HG03066 (cell line): Measurements from ENCODE around the gene ZNF451.
"Not testable (repeated sequence)": the region's sequence is repeated elsewhere in the genome, so short reads cannot be mapped to it uniquely, and the experiment has no call there.

Experiments
- ATAC-seq: cut with Tn5 transposase; IDR thresholded peaks from one replicate; pipeline ENCODE4 v1.9.1; 2021; ENCODE audit warnings: low read depth; ENCODE audit not compliant: unreplicated experiment

ZNF451 gene

DNA sequence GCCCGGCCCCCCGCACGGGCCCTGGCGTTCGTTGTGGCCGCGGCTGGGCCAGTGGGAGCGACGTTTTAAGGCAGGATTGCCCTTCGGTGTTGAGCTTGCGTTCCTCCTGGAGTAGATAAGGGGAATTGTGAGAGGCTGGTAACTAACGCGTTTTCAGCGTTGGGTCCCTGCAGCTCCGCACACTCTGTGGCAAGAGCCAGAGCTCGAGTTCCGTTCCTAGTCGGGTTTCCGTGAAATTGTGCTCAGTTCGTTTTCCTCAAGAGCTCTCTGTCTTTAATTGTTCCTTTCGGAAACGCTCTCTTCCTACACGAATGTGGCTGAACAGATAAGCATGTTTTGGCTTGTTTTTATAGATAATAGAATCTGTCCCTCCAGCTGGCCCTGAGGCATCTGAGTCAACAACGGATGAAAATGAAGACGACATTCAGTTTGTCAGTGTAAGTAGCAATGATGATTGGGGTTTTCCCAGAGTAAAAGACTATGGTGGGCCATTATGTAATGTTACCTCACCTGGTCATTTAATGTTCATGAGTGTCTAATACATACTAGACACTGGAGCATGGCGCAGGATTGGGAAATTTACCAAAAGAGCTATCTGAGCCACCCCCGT, 575 bp downstream of the ZNF451 start:
- ATAC-seq: peak; percentile 6

DNA sequence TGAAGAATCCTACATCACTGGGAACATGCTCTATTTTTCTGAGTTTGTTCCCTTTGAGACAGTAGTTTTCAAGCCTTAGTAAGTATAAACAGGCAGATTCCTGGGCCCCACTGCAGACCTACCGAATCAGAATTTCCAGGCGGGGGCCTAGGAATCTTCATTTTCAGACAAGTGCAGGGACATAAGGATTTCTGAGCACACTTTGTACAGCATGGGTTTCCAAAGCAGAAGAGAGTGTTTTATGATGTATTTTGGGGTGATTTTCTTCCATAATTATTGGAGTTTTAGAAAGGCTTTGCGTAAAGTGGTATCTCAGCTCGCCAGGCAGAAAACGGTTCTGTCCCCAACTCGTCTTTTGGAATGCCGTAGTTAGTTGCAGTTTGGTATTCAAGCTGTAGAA, 1.4 kb downstream of the ZNF451 start:
- ATAC-seq: not testable (repeated sequence)

DNA sequence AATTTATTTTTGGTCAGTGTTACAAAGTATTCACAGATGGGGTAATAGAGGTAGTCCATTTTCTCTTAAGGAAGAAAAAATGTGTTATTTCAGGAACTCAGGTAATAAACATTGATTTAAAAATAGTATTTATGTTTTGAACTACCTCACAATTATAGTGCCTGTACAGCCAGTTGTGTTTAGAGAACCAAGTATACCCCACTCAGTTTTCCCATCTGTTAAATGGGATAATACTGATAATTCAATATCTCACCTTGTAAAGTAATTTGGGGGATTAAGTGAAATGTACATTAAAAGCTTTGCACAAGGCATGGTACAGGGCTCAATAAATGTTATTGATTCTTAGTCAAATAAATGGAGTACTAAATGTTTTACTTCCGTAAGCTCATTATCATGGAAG, 4.7 kb downstream of the ZNF451 start:
- ATAC-seq: no peak

DNA sequence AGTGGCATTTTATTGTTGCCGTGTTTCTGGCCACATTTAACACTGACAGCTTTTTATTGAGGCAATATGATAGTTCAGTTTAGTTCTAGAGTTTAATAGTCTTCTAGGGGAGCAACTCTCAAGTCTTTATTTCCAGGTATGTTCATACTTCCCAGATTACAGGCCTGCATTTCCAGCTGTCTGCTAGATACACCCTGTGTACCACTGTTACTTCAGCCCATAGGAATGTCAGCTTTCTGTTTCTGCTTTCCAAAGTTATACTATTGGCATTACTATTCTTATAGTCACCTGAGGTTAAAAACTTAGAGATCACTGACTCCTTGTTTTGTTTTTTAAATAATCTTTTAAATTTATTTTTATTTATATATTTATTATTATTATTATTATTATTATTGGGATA, 7.6 kb downstream of the ZNF451 start:
- ATAC-seq: no peak

DNA sequence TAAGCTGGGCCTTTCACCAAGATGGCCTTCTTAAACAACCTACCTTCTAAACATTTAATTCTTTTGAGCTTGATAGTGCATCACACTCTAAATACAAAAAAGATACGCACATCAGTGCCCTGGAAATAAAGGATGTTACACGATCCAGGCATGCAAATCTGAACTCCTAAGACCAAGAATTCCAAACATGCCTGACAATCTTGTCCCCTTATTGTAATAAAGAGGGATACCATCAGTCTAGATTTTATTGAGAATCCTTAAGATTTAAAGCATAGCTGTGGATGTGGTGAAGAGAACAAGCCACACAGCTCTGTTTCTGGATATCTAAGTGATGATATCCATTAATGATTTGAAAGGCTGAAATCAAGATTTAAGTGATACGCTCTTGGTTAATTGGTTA, 13.0 kb downstream of the ZNF451 start:
- no peak for ATAC-seq

DNA sequence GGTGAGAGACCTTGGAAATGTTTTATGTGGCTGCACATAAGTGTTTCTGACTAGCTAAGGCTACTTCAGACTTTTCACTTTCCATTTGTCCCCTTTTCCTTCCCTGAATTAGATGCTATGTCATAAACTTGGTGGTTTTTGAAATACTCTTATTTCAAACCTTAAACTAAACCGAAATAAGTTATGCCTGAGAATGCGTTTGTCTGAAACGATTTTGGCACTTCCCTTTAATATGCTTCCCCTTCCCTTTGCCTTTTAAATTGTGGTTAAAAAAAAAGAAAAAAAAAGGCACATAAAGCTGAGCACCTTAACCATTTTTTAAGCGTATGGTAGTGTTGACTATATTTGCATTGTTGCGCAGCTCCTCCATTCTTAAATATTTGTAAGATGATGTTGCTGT, 14.3 kb downstream of the ZNF451 start:
- no peak for ATAC-seq

DNA sequence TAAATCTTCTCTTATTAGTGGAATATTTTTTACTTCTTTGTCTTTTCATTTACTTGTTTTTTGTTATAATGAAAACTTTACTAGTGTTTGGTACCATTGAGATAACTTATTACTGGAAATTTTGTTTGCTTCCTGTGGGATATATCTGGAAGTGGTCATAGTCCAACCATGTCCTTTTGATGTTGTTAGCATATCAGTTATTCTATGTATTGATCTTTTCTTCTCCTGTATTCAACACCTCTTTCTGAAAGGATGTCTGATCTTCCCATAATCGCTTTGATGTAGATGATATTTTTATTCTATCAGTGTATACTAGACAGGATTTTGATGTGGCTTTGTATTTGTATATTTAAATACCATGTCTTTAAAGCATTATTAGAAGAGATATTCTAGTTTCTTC, 17.0 kb downstream of the ZNF451 start:
- ATAC-seq: no peak

DNA sequence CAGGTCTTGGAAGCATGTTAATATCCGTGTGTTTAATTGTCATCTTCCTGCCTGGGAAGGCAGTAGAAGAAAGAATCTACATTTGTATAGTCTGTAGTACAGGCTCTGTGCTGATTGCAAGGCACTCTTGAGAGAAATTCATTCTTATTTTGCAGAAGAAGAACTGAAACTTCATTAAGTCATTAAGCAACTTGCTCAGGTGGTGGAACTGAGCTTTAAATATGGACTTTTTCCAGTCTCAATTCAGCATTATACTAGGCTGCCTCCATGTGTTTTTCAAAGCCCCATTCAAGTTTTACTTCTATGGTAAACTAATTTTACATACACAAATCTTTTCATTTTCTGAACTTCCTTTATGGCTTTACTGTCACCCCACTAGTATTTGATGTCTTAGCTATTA, 18.7 kb downstream of the ZNF451 start:
- ATAC-seq: peak; percentile 93

DNA sequence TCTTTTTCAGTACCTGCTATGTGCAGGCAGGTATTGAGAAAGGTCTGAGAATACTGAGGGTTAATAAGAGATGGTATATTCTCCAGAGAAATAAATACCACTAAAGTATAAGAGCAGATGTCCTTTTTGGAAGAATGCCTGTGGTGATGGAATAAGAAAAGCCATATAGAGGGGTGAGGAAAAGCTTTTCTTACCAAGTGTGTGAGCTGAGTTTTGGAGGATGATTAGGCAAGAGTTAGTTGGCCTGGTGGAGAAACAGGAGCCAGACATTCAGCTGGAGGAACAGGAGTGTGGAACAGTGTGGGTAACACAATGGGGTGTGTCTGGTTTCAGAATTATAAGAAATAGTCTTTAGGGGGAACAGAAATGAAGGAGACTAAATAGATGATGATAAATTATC, 19.9 kb downstream of the ZNF451 start:
- no peak for ATAC-seq

DNA sequence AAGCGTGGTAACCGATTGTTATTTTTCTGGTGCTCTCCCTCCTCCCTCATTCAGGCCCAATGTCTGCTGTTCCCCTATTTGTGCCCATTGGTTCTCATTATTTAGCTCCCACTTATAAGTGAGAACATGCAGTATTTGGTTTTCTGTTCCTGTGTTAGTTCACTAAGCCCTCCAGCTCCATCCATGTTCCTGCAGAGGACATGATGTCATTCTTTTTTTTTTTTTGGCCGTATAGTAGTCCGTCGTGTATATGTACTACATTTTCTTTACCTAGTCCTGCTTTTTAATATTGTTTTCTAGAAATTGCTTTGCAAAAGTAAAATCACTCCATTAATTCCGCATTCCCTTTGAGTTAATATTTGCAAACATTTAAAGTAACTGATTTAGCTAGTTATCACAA, 23.1 kb downstream of the ZNF451 start:
- ATAC-seq: no peak

DNA sequence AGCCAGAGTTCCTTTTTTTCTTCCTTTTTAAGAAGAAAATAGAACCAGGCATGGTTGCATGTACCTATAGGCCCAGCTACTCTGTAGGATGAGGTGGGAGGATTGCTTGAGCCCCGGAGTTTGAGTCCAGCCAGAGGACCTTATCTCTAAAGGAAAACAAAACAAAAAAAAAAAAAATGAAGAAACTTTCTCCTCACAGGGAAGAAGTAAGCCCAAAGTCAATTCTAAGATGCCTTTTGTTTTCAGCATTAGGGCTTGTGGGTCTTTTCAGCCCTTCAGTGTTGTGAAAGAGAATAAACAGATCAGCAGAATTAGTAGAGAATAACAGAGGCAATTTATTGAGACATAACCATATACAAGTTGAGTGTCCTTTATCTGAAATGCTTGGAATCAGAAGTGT, 26.8 kb downstream of the ZNF451 start:
- no peak for ATAC-seq

DNA sequence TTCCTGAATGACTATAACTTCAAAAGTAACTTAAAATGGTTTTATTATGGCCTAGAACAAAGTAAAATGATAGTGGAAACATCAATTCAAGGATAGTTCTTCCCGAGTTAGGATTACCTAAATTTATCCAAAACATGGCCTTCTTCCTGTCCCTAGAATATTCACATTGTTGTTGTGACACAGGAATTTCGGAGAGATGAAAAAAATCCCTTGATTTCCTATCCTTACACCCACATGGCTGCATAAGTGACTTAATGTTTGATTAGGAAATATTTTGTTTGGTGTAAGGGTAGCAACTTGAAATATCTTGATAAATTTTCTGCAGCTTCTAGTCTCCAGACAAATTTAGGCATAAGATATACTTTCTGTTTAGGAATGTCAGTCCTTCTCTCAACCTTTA, 27.8 kb downstream of the ZNF451 start:
- ATAC-seq: no peak

DNA sequence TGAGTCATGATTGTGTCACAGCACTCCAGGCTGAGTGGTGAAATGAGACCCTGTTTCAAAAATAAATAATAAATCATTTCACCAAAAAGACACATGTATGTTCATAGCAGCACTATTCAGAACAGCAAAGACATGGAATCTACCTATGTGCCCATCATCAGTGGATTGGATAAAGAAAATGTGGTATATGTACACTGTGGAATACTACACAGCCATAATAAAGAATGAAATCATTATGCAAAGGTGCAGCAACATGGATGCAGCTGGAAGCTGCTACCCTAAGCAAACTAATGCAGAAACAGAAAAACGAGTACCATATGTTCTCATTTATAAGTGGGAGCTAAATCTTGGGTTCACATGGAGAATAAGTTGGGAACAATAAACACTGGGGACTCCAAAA, 33.1 kb downstream of the ZNF451 start:
- no peak for ATAC-seq

DNA sequence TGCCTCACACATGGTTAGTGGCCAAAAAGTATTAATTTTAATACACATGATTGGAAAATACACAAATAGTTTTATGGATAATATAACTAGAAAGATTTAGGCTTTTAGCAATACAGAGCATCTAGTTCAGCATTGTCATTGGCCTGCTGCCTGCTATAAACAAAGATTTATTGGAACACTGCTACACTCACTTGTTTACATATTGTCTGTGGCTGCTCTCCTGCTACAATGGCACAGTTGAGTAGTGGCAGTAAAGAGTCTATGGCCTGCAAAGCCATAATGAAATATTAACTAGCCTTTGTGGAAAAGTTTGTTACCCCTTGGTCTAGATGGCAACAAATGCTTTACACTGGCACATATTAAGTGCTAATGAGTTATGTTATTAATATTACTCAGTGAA, 37.8 kb downstream of the ZNF451 start:
- ATAC-seq: no peak

DNA sequence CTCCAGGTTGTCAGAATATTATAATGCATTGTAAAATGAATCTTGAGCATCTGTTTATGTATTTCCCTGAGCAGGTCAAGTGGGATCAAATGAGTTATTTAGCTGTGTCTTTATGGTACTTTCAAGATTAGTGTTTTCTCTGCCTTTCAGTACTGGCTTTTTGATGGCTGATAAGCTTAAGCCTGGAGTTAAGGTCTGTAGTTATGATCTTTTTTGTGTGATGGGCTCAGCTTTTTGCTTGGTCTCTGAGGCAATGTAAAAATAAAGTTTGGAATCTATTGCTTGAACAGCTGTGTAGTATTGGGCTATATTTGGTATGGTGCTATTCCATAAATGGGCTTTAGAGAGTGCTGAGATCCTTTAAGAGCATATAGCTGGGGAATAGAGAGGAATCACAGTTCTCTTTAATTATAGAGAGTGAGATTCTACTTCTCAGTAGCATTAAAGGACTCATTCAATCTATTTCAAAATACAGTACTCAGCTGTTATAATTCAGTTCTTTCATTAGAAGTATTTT, 40.7 kb downstream of the ZNF451 start:
- no peak for ATAC-seq

DNA sequence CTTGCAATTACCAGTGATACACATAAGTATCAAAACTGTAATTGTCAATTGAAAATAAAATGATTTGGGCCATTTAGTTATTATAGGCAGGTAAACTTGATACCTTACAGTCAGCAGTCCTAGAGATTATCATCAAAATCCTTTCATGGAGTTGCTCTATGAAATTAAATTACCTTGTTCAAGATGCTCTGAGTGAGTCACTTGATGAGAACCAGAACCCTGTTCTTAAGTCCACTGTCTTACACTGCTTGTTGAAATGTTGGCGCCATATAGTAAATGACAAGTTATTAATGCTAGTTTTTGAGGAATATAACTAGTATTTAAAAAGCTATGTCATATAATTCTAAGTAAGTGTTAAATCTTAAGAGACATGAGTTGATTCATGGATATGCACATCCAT, 45.0 kb downstream of the ZNF451 start:
- ATAC-seq: no peak

DNA sequence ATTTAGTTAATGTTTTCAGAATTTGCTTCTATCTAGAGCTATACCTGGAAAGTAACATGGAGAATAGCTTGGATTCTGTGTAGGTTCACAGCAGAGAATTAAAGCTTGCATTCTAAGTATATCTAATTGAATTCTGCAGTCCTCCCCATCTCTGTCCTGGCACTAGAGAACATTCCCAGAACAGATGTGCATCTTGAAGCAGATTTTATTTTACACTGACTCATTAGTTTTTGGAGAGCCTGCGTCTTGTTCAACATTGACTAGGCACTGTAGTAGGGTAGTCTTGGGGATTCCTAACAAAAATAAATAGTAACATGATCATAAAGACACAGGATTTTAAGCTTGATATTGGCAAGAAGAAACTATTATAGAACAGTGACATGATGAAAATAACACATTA, 45.9 kb downstream of the ZNF451 start:
- ATAC-seq: no peak

DNA sequence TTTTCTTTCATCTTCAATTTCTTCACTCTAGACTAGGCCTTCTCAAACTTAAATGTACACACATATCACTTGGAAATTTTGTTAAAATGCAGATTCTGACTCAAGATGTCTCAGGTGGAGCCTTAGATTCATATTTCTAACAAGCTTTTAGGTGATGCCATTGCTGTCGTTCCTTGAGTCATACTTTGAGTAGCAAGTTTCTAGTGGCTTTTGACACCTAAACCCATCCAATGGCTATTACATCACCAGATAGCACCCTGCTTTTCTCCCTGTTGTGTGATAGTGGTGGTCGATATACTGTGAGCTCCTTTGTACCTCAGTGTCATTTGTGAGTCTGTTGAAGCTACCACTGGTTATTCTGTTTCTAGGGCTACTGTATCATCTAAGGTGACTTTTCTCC, 47.4 kb downstream of the ZNF451 start:
- no peak for ATAC-seq

DNA sequence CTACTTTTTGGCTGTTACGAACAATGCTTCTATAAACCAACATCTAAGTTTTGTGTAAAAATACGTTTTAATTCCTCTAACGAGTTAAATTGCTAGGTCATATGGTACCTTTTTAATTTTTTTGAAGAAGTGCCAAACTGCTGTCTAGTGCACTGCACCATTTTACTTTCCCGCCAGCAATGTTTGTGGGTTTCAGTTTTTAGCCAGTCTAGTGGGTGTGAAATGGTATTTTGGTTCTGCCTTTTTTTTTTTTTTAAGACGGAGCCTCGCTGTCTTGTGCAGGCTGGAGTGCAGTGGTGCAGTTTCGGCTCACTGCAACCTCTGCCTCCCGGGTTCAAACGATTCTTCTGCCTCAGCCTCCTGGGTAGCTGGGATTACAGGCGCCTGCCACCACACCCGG, 48.0 kb downstream of the ZNF451 start:
- no peak for ATAC-seq

DNA sequence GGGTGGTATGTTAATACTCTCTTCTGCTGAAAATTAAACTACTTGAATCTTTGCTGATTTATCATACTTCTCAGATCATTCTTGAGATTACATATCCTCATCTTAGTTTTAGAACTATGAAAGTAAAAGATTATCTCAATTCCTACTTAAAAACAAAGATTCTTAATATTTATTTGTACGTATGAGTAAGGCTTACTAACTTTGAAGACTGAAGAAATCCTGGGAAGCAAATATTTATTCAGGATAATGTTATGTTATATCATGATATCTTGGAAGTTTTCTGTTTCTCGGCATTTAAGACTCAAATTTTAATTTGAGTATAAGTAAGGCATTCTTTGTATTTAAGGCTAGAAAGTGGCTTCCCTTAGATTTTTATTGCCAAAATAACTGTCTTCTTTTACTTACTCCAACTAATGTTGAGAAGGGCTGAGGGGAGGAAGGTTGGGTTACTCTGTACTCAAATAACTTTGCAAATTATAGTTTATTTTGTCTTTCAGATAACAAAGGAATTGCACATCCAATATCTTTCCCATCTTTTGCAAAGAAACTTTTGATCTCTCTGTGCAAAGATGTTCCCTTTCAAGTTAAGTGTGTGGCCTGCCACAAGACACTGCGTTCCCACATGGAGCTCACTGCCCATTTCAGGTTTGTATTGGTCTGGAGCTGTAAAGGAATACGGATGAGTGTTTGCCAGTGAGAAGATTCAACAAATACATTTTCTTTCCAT, 51.6 kb downstream of the ZNF451 start:
- ATAC-seq: no peak

DNA sequence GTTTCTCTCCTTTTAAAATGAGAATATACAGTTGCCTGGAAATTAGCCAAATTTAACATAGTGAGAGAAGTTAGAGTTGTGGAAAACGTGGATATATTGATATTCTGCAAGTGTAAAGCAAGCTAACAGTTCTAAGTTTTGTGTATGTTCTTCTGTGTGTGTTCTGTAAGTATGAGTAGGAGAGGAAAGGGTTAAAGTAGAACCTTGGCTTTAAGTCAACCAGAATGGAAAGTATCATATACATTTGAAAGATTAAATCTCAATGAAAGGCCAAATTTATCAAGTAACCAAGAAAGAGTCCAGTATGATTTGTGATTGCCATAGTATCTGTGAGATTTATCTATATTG, 52.2 kb downstream of the ZNF451 start:
- no peak for ATAC-seq

DNA sequence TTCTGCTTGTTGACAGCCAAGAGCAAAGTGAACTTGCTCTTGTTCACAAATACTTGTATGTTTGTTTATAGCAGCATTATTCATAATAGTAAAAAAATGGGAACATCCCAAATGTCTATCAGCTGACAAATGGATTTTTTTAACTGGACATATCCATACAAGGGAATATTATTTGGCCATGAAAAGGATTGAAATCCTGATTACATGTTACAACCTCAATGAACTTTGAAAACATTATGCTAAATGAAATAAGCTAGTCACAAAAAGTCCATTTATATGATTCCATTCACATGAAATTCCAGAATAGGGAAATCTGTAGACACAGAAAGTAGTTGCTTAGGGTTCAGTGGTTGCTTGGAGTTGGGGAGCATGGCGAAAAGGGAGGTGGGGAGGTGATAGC, 53.7 kb downstream of the ZNF451 start:
- no peak for ATAC-seq

DNA sequence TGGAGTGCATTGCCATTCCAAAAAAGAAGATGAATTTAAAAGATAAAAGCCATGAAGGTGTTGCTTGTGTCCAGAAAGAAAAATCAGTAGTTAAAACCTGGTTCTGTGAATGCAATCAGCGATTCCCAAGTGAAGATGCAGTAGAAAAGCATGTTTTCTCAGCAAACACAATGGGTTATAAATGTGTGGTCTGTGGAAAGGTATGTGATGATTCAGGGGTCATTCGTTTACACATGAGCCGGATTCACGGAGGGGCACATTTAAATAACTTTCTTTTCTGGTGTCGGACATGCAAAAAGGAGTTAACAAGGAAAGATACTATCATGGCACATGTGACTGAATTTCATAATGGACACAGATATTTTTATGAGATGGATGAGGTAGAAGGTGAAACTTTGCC, 57.4 kb downstream of the ZNF451 start:
- no peak for ATAC-seq
